Endothelial cell of umbilical vein (primary cell): ENCODE measurements around the gene USP33. TPM values are rescaled to one million over a fixed set of nuclear protein-coding genes. Genes with fewer than 3 reads are reported as not detected.

Source experiments
- Bru-seq: library from RNA; stranded (reverse); fragments of 400-500 nt; gene quantifications from one replicate; lab custom pipeline; 2021; lab: Mats Ljungman, UMichigan
- BruChase-seq, 2 experiments: library from RNA; stranded (reverse); fragments of 400-500 nt; gene quantifications; one replicate each; lab custom pipeline; 2021; lab: Mats Ljungman, UMichigan
- BruUV-seq: library from RNA; stranded (reverse); fragments of 400-500 nt; replicated peaks from 2 replicates; lab custom pipeline; 2021; lab: Mats Ljungman, UMichigan
- CTCF ChIA-PET: fragments of 300-600, 350-600 bp; sonication (Branson Sonifier 250); formaldehyde crosslinking; loops from one replicate; lab custom pipeline; 2021; ENCODE audit warnings: antibody characterized with exemption, inconsistent platforms; lab: Charles Lee
- POLR2A ChIA-PET: fragments of 300-600, 350-600 bp; sonication (Branson Sonifier 250); formaldehyde crosslinking; loops from one replicate; lab custom pipeline; 2021; ENCODE audit warnings: antibody characterized with exemption, inconsistent platforms; lab: Charles Lee
- DNase-seq: peaks from one replicate; pipeline ENCODE4 v3.0.0-alpha.2; 2011; ENCODE audit warnings: low read depth, low spot score
- FAIRE-seq: peaks from 2 replicates; lab custom pipeline; 2011; peaks lifted over from hg19 to GRCh38; lab: Jason Lieb, UNC
- H2AFZ ChIP-seq: 2 replicates; pipeline ENCODE4 v1.6.0; 2012; ENCODE audit warnings: low read depth, low read length, control low read depth, inconsistent platforms
- H3K27ac ChIP-seq: 2 replicates; pipeline ENCODE4 v1.5.1; 2011; ENCODE audit warnings: low read depth, mild to moderate bottlenecking, control low read depth, low read length, moderate library complexity; ENCODE audit not compliant: insufficient read depth
- H3K27me3 ChIP-seq, 2 experiments: 2 replicates each; pipeline versions ENCODE4 v1.6.0 to v1.6.1; 2011; ENCODE audit warnings: low read length in 2 of 2, mixed read lengths in 1 of 2; ENCODE audit not compliant: control insufficient read depth in 2 of 2, insufficient read depth in 2 of 2
- H3K36me3 ChIP-seq, 2 experiments: 2 replicates in 1 of 2; 3 replicates in 1 of 2; pipeline ENCODE4 v1.5.1; 2011; ENCODE audit warnings: low read length in 2 of 2, mild to moderate bottlenecking in 1 of 2, moderate library complexity in 1 of 2; ENCODE audit not compliant: control insufficient read depth in 2 of 2, insufficient read depth in 2 of 2; ENCODE audit errors: extremely low read depth in 1 of 2
- H3K4me1 ChIP-seq: 3 replicates; pipeline ENCODE4 v1.5.1; 2011; ENCODE audit warnings: mild to moderate bottlenecking, low read length; ENCODE audit not compliant: control insufficient read depth, insufficient read depth; ENCODE audit errors: extremely low read depth
- H3K4me2 ChIP-seq: 2 replicates; pipeline ENCODE4 v1.6.1; 2011; ENCODE audit warnings: low read length, control low read depth, mixed read lengths; ENCODE audit not compliant: insufficient read depth
- H3K4me3 ChIP-seq, 3 experiments: fragments of 200-600 bp in 1 of 3; sonication (generic), shearing (Covaris generic) in 1 of 3; replicated peaks in 1 of 3; 2 replicates each; pipeline ENCODE4 v1.5.1; 2011 to 2016; ENCODE audit warnings: control low read depth in 3 of 3, low read length in 3 of 3, mild to moderate bottlenecking in 2 of 3, inconsistent platforms in 1 of 3, low read depth in 1 of 3, moderate library complexity in 1 of 3; ENCODE audit not compliant: insufficient read depth in 1 of 3
- H3K79me2 ChIP-seq: 2 replicates; pipeline ENCODE4 v1.6.0; 2012; ENCODE audit warnings: low read length, inconsistent platforms; ENCODE audit not compliant: control insufficient read depth, insufficient read depth
- H3K9ac ChIP-seq: replicated peaks from 2 replicates; pipeline ENCODE3; 2011; ENCODE audit warnings: low read length, control low read depth; ENCODE audit not compliant: insufficient read depth; ENCODE audit errors: extremely low read depth
- H3K9me1 ChIP-seq: replicated peaks from 3 replicates; pipeline ENCODE4 v1.6.0; 2011; ENCODE audit warnings: mild to moderate bottlenecking, low read length; ENCODE audit not compliant: control insufficient read depth, insufficient read depth; ENCODE audit errors: extremely low read depth
- H3K9me3 ChIP-seq: replicated peaks from 2 replicates; pipeline ENCODE4 v1.5.1; 2012; ENCODE audit warnings: low read length, inconsistent platforms; ENCODE audit not compliant: control insufficient read depth, insufficient read depth
- H4K20me1 ChIP-seq: replicated peaks from 2 replicates; pipeline ENCODE3; 2011; ENCODE audit warnings: mild to moderate bottlenecking, low read length; ENCODE audit not compliant: control insufficient read depth, insufficient read depth; ENCODE audit errors: extremely low read depth
- EZH2 ChIP-seq: IDR thresholded peaks from 2 replicates; pipeline ENCODE4 v1.6.1; 2012; ENCODE audit warnings: borderline replicate concordance, low read depth, mild to moderate bottlenecking, moderate library complexity, low read length, inconsistent platforms; ENCODE audit not compliant: severe bottlenecking
- GATA2 ChIP-seq: IDR thresholded peaks from 2 replicates; pipeline ENCODE4 v1.7.0; 2011; ENCODE audit warnings: low read depth, mild to moderate bottlenecking, moderate library complexity, mixed read lengths, low read length; ENCODE audit not compliant: insufficient read length, insufficient read depth
- JUN ChIP-seq: IDR thresholded peaks from 2 replicates; pipeline ENCODE4 v1.6.1; 2011; ENCODE audit warnings: borderline replicate concordance, low read depth; ENCODE audit not compliant: insufficient read length, insufficient read depth
- MYC ChIP-seq: IDR thresholded peaks from one replicate; pipeline ENCODE4 v1.6.1; 2011; ENCODE audit warnings: mild to moderate bottlenecking, low read depth, low read length
- POLR2A ChIP-seq: IDR thresholded peaks from 2 replicates; pipeline ENCODE4 v1.6.1; 2012; ENCODE audit warnings: low read depth, mild to moderate bottlenecking, control low read depth, low read length
- POLR2AphosphoS5 ChIP-seq: IDR thresholded peaks from 2 replicates; pipeline ENCODE4 v1.6.1; 2012; ENCODE audit warnings: low read depth, mild to moderate bottlenecking, control low read depth, low read length, moderate library complexity; ENCODE audit not compliant: insufficient read depth
- dilution Hi-C: fragments of 300-500 bp; cut with MboI; formaldehyde crosslinking; loops from one replicate; pipeline ENCODE4 v1.15.0; 2019; ENCODE audit warnings: low sequenced_read_pairs; ENCODE audit not compliant: extremely low pct_ligation_motif_present
- intact Hi-C: fragments of 100-400 bp; cut with micrococcal nuclease; formaldehyde crosslinking; loops from one replicate; pipeline ENCODE4 v1.10.0; 2022
- long read RNA-seq: library from polyadenylated mRNA; stranded (forward); transcript quantifications from one replicate; pipeline ENCODE4 v2.0.0, GENCODE V29; 2021
- polyA minus RNA-seq, 3 experiments: library from RNA; depleted of rRNA, polyadenylated mRNA; stranded (reverse); fragments of >200 nt; gene quantifications; 1 replicate in 1 of 3; 2 replicates in 2 of 3; pipeline ENCODE4 v1.2.3, GENCODE V29; 2011
- polyA plus RNA-seq, 4 experiments: library from polyadenylated mRNA; depleted of rRNA in 3 of 4; stranded (reverse) in 3 of 4; unstranded in 1 of 4; fragments of >200 nt; gene quantifications; 2 replicates each; pipeline versions ENCODE4 v1.2.1 to v1.2.3, GENCODE V29; 2011 to 2012; ENCODE audit warnings: missing spikeins in 1 of 4
- total RNA-seq: library from RNA; stranded (reverse); gene quantifications from 2 replicates; pipeline ENCODE4 v1.2.3, GENCODE V29; 2021
- TF ChIP-seq, protein P1 (sequence below): IDR thresholded peaks from 2 replicates; pipeline ENCODE4 v1.6.1; 2011; ENCODE audit not compliant: insufficient read depth, insufficient read length
- TF ChIP-seq, protein P2 (sequence below), 2 donors: IDR thresholded peaks; 1 replicate in 1 of 2; 2 replicates in 1 of 2; pipeline ENCODE4 v1.5.1; 2011; ENCODE audit warnings: low read length in 2 of 2, mild to moderate bottlenecking in 2 of 2, moderate library complexity in 2 of 2, control low read depth in 1 of 2, inconsistent platforms in 1 of 2, low read depth in 1 of 2; ENCODE audit not compliant: insufficient read depth in 1 of 2; ENCODE audit errors: extremely low read depth in 1 of 2

Gene USP33
- 44.1 and 46.4 TPM in 2 replicates for total RNA-seq
- polyA plus RNA-seq, result 15.7 and 22.5 TPM in 2 replicates
- 22.2 and 22.3 TPM in 2 replicates for polyA plus RNA-seq (2011; cell fraction: cytosol; rRNA removed)
- 61.9 and 77.1 TPM in 2 replicates for polyA plus RNA-seq (2011; cell fraction: nucleus; rRNA removed)
- 26.5 and 35.3 TPM in 2 replicates for polyA plus RNA-seq (2012)
- polyA minus RNA-seq, result 35.2 and 40.7 TPM in 2 replicates
- polyA minus RNA-seq (2011; cell fraction: cytosol; rRNA and poly(A)+ RNA removed), result 21.3 TPM
- polyA minus RNA-seq (2011; cell fraction: nucleus; rRNA and poly(A)+ RNA removed), result 64.9 and 85.9 TPM in 2 replicates
- Bru-seq, nascent RNA, result percentile 81 among the genes with signal in this experiment
- BruChase-seq, experiment 1, labeled RNA remaining after a 6-hour chase, result percentile 78 among the genes with signal in this experiment
- percentile 90 among the genes with signal in this experiment for BruChase-seq, experiment 2, labeled RNA remaining after a 2-hour chase
- long read RNA-seq, full-length matches to known transcripts, result 15 of 65 reads
- long read RNA-seq, partial matches to known transcripts, result 14 of 65 reads
- long read RNA-seq, other reads (novel, unspliced or antisense), result 36 of 65 reads

DNA sequence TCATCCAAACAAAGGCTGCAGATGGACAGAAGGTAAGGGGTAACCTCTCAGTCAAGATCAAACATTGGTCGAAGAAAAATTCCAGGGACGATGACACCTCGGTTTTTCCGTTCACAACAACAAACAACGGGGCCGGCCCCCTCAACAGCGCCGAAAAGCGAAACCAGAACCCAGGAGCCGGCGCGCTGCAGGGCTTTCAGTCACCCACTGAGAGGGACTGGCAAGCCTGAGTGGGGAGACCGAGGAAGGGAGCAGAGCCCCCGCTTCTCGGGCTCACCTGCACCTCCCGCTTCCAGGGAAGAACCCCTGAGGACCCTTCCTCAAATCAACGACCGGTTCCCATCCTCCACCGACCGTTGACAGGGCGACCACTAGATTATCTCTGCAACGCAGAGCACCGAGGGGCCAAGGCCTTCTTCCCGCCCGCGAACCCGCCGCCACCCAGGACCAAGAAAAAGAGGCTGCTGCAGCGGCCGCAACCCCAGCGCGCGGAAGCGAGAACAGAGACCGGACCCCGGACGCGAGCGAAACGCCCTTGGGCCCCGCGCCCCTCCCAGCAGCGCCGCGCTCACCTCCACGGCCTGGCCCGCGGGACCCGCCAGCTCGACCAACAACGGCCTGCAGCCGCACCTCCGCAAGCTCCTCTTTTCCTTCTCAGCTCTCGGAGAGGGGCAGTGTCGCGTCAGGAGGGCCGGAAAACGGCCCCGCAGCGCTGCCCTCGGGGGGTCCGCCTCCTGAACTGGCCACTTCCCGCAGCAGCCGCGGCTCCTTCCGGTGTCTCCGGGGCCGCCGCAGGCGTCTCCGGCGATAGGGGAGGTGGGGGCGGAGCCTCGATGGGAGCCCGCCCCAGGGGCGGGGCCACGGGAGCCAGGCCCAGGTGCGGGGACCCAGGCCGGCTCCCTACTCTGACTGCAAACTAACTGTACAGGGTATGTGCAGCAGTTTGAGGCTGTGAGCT lies at the start of gene USP33:
USP33 (minus strand) TSS at position 782 of the 958 bp plus-strand sequence. CDS start 18,155 bp downstream, outside the sequence.
- no TSS peak for BruUV-seq

More for the DNA sequence above, at the start of gene USP33:
- Histone ChIP-seq H3K4me3 (peak within 1 kb of the TSS; percentile 45 to 88 (median 85)), H3K79me2 (peaks cover 45% of the 10 kb centered on the region), H3K36me3 (no peaks in the 10 kb centered on the region), H3K4me2 (peak within 1 kb of the TSS; percentile 100), H4K20me1 (peaks cover 14% of the 10 kb centered on the region), H2AFZ (peak within 1 kb of the TSS; percentile 70), H3K4me1 (peaks cover 18% of the 10 kb centered on the region), H3K27me3 (no peaks in the 10 kb centered on the region), H3K9me1 (no peaks in the 10 kb centered on the region), H3K27ac (peak within 1 kb of the TSS; percentile 51), H3K9ac (peak within 1 kb of the TSS; percentile 86), H3K9me3 (no peaks in the 10 kb centered on the region)
- CTCF ChIA-PET, result interaction anchor here (1.1 to 1.8 kb wide), 3 partner anchors 21 to 141 kb away, joined by 3 to 7 read pairs (median 4); partner anchors contain the start of gene MIGA1
- dilution Hi-C loops, result no loop called here
- TF ChIP-seq, protein P1, sequence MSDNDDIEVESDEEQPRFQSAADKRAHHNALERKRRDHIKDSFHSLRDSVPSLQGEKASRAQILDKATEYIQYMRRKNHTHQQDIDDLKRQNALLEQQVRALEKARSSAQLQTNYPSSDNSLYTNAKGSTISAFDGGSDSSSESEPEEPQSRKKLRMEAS, result no peak
- TF ChIP-seq EZH2 (no peak), POLR2AphosphoS5 (peak; percentile 78), POLR2A (peak; percentile 60), MYC (no peak), JUN (no peak), GATA2 (peak; percentile 14)
- TF ChIP-seq, protein P2, sequence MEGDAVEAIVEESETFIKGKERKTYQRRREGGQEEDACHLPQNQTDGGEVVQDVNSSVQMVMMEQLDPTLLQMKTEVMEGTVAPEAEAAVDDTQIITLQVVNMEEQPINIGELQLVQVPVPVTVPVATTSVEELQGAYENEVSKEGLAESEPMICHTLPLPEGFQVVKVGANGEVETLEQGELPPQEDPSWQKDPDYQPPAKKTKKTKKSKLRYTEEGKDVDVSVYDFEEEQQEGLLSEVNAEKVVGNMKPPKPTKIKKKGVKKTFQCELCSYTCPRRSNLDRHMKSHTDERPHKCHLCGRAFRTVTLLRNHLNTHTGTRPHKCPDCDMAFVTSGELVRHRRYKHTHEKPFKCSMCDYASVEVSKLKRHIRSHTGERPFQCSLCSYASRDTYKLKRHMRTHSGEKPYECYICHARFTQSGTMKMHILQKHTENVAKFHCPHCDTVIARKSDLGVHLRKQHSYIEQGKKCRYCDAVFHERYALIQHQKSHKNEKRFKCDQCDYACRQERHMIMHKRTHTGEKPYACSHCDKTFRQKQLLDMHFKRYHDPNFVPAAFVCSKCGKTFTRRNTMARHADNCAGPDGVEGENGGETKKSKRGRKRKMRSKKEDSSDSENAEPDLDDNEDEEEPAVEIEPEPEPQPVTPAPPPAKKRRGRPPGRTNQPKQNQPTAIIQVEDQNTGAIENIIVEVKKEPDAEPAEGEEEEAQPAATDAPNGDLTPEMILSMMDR (IDR thresholded peaks at IDR 0.05; ENCODE audit: extremely low read depth in 1 of 2, insufficient read depth in 1 of 2, low read depth in 1 of 2, low read length in 2 of 2), result no peak
- DNase-seq (peak; percentile 79), FAIRE-seq (peak; percentile 64)
- POLR2A ChIA-PET, result no interaction called here
- intact Hi-C loops, result loop anchor here (2.0 kb wide), 1 partner anchor 77 kb away; the partner anchor contains the start of gene ZZZ3
